Endothelial cell of umbilical vein (primary cell): ENCODE measurements around the gene ZNF219. TPM values are rescaled to one million over a fixed set of nuclear protein-coding genes. Genes with fewer than 3 reads are reported as not detected.

ENCODE experiments used
- BruUV-seq: library from RNA; stranded (reverse); fragments of 400-500 nt; replicated peaks from 2 replicates; lab custom pipeline; 2021; lab: Mats Ljungman, UMichigan
- CTCF ChIA-PET: fragments of 300-600, 350-600 bp; sonication (Branson Sonifier 250); formaldehyde crosslinking; loops from one replicate; lab custom pipeline; 2021; ENCODE audit warnings: antibody characterized with exemption, inconsistent platforms; lab: Charles Lee
- POLR2A ChIA-PET: fragments of 300-600, 350-600 bp; sonication (Branson Sonifier 250); formaldehyde crosslinking; loops from one replicate; lab custom pipeline; 2021; ENCODE audit warnings: antibody characterized with exemption, inconsistent platforms; lab: Charles Lee
- DNase-seq: peaks from one replicate; pipeline ENCODE4 v3.0.0-alpha.2; 2011; ENCODE audit warnings: low read depth, low spot score
- FAIRE-seq: peaks from 2 replicates; lab custom pipeline; 2011; peaks lifted over from hg19 to GRCh38; lab: Jason Lieb, UNC
- H2AFZ ChIP-seq: 2 replicates; pipeline ENCODE4 v1.6.0; 2012; ENCODE audit warnings: low read depth, low read length, control low read depth, inconsistent platforms
- H3K27ac ChIP-seq: 2 replicates; pipeline ENCODE4 v1.5.1; 2011; ENCODE audit warnings: low read depth, mild to moderate bottlenecking, control low read depth, low read length, moderate library complexity; ENCODE audit not compliant: insufficient read depth
- H3K27me3 ChIP-seq, 2 experiments: 2 replicates each; pipeline versions ENCODE4 v1.6.0 to v1.6.1; 2011; ENCODE audit warnings: low read length in 2 of 2, mixed read lengths in 1 of 2; ENCODE audit not compliant: control insufficient read depth in 2 of 2, insufficient read depth in 2 of 2
- H3K36me3 ChIP-seq, 2 experiments: 2 replicates in 1 of 2; 3 replicates in 1 of 2; pipeline ENCODE4 v1.5.1; 2011; ENCODE audit warnings: low read length in 2 of 2, mild to moderate bottlenecking in 1 of 2, moderate library complexity in 1 of 2; ENCODE audit not compliant: control insufficient read depth in 2 of 2, insufficient read depth in 2 of 2; ENCODE audit errors: extremely low read depth in 1 of 2
- H3K4me1 ChIP-seq: 3 replicates; pipeline ENCODE4 v1.5.1; 2011; ENCODE audit warnings: mild to moderate bottlenecking, low read length; ENCODE audit not compliant: control insufficient read depth, insufficient read depth; ENCODE audit errors: extremely low read depth
- H3K4me2 ChIP-seq: 2 replicates; pipeline ENCODE4 v1.6.1; 2011; ENCODE audit warnings: low read length, control low read depth, mixed read lengths; ENCODE audit not compliant: insufficient read depth
- H3K4me3 ChIP-seq, 3 experiments: fragments of 200-600 bp in 1 of 3; sonication (generic), shearing (Covaris generic) in 1 of 3; replicated peaks in 1 of 3; 2 replicates each; pipeline ENCODE4 v1.5.1; 2011 to 2016; ENCODE audit warnings: control low read depth in 3 of 3, low read length in 3 of 3, mild to moderate bottlenecking in 2 of 3, inconsistent platforms in 1 of 3, low read depth in 1 of 3, moderate library complexity in 1 of 3; ENCODE audit not compliant: insufficient read depth in 1 of 3
- H3K79me2 ChIP-seq: 2 replicates; pipeline ENCODE4 v1.6.0; 2012; ENCODE audit warnings: low read length, inconsistent platforms; ENCODE audit not compliant: control insufficient read depth, insufficient read depth
- H3K9ac ChIP-seq: replicated peaks from 2 replicates; pipeline ENCODE3; 2011; ENCODE audit warnings: low read length, control low read depth; ENCODE audit not compliant: insufficient read depth; ENCODE audit errors: extremely low read depth
- H3K9me1 ChIP-seq: replicated peaks from 3 replicates; pipeline ENCODE4 v1.6.0; 2011; ENCODE audit warnings: mild to moderate bottlenecking, low read length; ENCODE audit not compliant: control insufficient read depth, insufficient read depth; ENCODE audit errors: extremely low read depth
- H3K9me3 ChIP-seq: replicated peaks from 2 replicates; pipeline ENCODE4 v1.5.1; 2012; ENCODE audit warnings: low read length, inconsistent platforms; ENCODE audit not compliant: control insufficient read depth, insufficient read depth
- H4K20me1 ChIP-seq: replicated peaks from 2 replicates; pipeline ENCODE3; 2011; ENCODE audit warnings: mild to moderate bottlenecking, low read length; ENCODE audit not compliant: control insufficient read depth, insufficient read depth; ENCODE audit errors: extremely low read depth
- CTCF ChIP-seq, 2 donors: IDR thresholded peaks; 1 replicate in 1 of 2; 2 replicates in 1 of 2; pipeline ENCODE4 v1.5.1; 2011; ENCODE audit warnings: low read length in 2 of 2, mild to moderate bottlenecking in 2 of 2, moderate library complexity in 2 of 2, control low read depth in 1 of 2, inconsistent platforms in 1 of 2, low read depth in 1 of 2; ENCODE audit not compliant: insufficient read depth in 1 of 2; ENCODE audit errors: extremely low read depth in 1 of 2
- EZH2 ChIP-seq: IDR thresholded peaks from 2 replicates; pipeline ENCODE4 v1.6.1; 2012; ENCODE audit warnings: borderline replicate concordance, low read depth, mild to moderate bottlenecking, moderate library complexity, low read length, inconsistent platforms; ENCODE audit not compliant: severe bottlenecking
- FOS ChIP-seq: IDR thresholded peaks from 2 replicates; pipeline ENCODE4 v1.6.1; 2011; ENCODE audit warnings: mild to moderate bottlenecking, low read length, moderate library complexity, borderline replicate concordance; ENCODE audit not compliant: insufficient read depth
- GATA2 ChIP-seq: IDR thresholded peaks from 2 replicates; pipeline ENCODE4 v1.7.0; 2011; ENCODE audit warnings: low read depth, mild to moderate bottlenecking, moderate library complexity, mixed read lengths, low read length; ENCODE audit not compliant: insufficient read length, insufficient read depth
- JUN ChIP-seq: IDR thresholded peaks from 2 replicates; pipeline ENCODE4 v1.6.1; 2011; ENCODE audit warnings: borderline replicate concordance, low read depth; ENCODE audit not compliant: insufficient read length, insufficient read depth
- MAX ChIP-seq: IDR thresholded peaks from 2 replicates; pipeline ENCODE4 v1.6.1; 2011; ENCODE audit not compliant: insufficient read depth, insufficient read length
- MYC ChIP-seq: IDR thresholded peaks from one replicate; pipeline ENCODE4 v1.6.1; 2011; ENCODE audit warnings: mild to moderate bottlenecking, low read depth, low read length
- POLR2A ChIP-seq: IDR thresholded peaks from 2 replicates; pipeline ENCODE4 v1.6.1; 2012; ENCODE audit warnings: low read depth, mild to moderate bottlenecking, control low read depth, low read length
- POLR2AphosphoS5 ChIP-seq: IDR thresholded peaks from 2 replicates; pipeline ENCODE4 v1.6.1; 2012; ENCODE audit warnings: low read depth, mild to moderate bottlenecking, control low read depth, low read length, moderate library complexity; ENCODE audit not compliant: insufficient read depth
- dilution Hi-C: fragments of 300-500 bp; cut with MboI; formaldehyde crosslinking; loops from one replicate; pipeline ENCODE4 v1.15.0; 2019; ENCODE audit warnings: low sequenced_read_pairs; ENCODE audit not compliant: extremely low pct_ligation_motif_present
- intact Hi-C: fragments of 100-400 bp; cut with micrococcal nuclease; formaldehyde crosslinking; loops from one replicate; pipeline ENCODE4 v1.10.0; 2022
- polyA plus RNA-seq, 4 experiments: library from polyadenylated mRNA; depleted of rRNA in 3 of 4; stranded (reverse) in 3 of 4; unstranded in 1 of 4; fragments of >200 nt; gene quantifications; 2 replicates each; pipeline versions ENCODE4 v1.2.1 to v1.2.3, GENCODE V29; 2011 to 2012; ENCODE audit warnings: missing spikeins in 1 of 4
- total RNA-seq: library from RNA; stranded (reverse); gene quantifications from 2 replicates; pipeline ENCODE4 v1.2.3, GENCODE V29; 2021

ZNF219 gene
- total and polyA plus RNA-seq, 2 donors (not counting 3 experiments of a cell fraction or from before 2014, with no cell fraction given) = 13.2 to 15.2 TPM

- Histone ChIP-seq H3K9me3 (no peaks in the 10 kb centered on the region), H3K4me3 (no peak overlapping the region), H3K79me2 (no peaks in the 10 kb centered on the region), H3K9me1 (no peaks in the 10 kb centered on the region), H2AFZ (no peak overlapping the region), H3K4me2 (no peak overlapping the region), H4K20me1 (no peaks in the 10 kb centered on the region), H3K9ac (no peak overlapping the region), H3K4me1 (peaks cover 12% of the 10 kb centered on the region), H3K27me3 (peaks cover 10 to 20% of the 10 kb centered on the region in 2 experiments), H3K27ac (no peak overlapping the region), H3K36me3 (peaks cover 0 to 3% of the 10 kb centered on the region in 2 experiments)
- CTCF ChIA-PET = interaction anchor here (0.5 to 6.9 kb wide), 8 partner anchors 9 to 416 kb away, joined by 3 to 131 read pairs (median 6); no protein-coding TSS in a partner anchor
- POLR2A ChIA-PET = no interaction called here
- TF ChIP-seq FOS = no peak
- TF ChIP-seq GATA2 = no peak
- no peak for TF ChIP-seq EZH2
- no peak for TF ChIP-seq JUN
- no peak for TF ChIP-seq MAX
- TF ChIP-seq CTCF (IDR thresholded peaks at IDR 0.05; ENCODE audit: extremely low read depth in 1 of 2, insufficient read depth in 1 of 2, low read depth in 1 of 2, low read length in 2 of 2) = no peak
- no peak for TF ChIP-seq POLR2AphosphoS5
- TF ChIP-seq POLR2A = no peak
- no peak for TF ChIP-seq MYC
- dilution Hi-C loops = no loop called here
- intact Hi-C loops = no loop called here
- peak; percentile 38 for FAIRE-seq
- DNase-seq = no peak
- BruUV-seq = TSS peak; percentile 4
Measured at GRCh38 chr14:21095430-21096205, 2.8 kb downstream of the ZNF219 start.
